H9 (cell line): ENCODE data around the gene CDKAL1. TPM values are rescaled to one million over a fixed set of nuclear protein-coding genes. Genes with fewer than 3 reads are reported as not detected.
"Not testable (repeated sequence)": the region's sequence is repeated elsewhere in the genome, so short reads cannot be mapped to it uniquely, and the experiment has no call there.

Source experiments
- DNase-seq: peaks from one replicate; pipeline ENCODE4 v3.0.0-alpha.2; 2017
- H2AFZ ChIP-seq: one replicate; pipeline ENCODE4 v1.6.1; 2013; ENCODE audit warnings: mild to moderate bottlenecking, low read length, control low read depth, moderate library complexity
- H2AK5ac ChIP-seq: 2 replicates; pipeline ENCODE4 v1.6.1; 2013; ENCODE audit warnings: low read length, control low read depth, mixed read lengths; ENCODE audit not compliant: insufficient read length
- H2BK120ac ChIP-seq: one replicate; pipeline ENCODE4 v1.6.1; 2013; ENCODE audit warnings: low read depth, mild to moderate bottlenecking, low read length, control low read depth, inconsistent platforms; ENCODE audit not compliant: poor library complexity, severe bottlenecking
- H2BK12ac ChIP-seq: 2 replicates; pipeline ENCODE4 v1.6.1; 2013; ENCODE audit warnings: low read length, control low read depth, mixed read lengths, low read depth; ENCODE audit not compliant: insufficient read length
- H2BK15ac ChIP-seq: 2 replicates; pipeline ENCODE4 v1.6.1; 2013; ENCODE audit warnings: low read depth, low read length, control low read depth
- H2BK20ac ChIP-seq: one replicate; pipeline ENCODE4 v1.6.1; 2013; ENCODE audit warnings: low read depth, mild to moderate bottlenecking, low read length, control low read depth, inconsistent platforms; ENCODE audit not compliant: poor library complexity, severe bottlenecking
- H2BK5ac ChIP-seq: 2 replicates; pipeline ENCODE4 v1.6.1; 2013; ENCODE audit warnings: low read length, control low read depth, mixed read lengths; ENCODE audit not compliant: insufficient read length
- H3K14ac ChIP-seq: 2 replicates; pipeline ENCODE4 v1.6.1; 2013; ENCODE audit warnings: low read length, control low read depth; ENCODE audit not compliant: insufficient read depth
- H3K18ac ChIP-seq: 2 replicates; pipeline ENCODE4 v1.6.1; 2013; ENCODE audit warnings: low read depth, mild to moderate bottlenecking, mixed read lengths, low read length, control low read depth; ENCODE audit not compliant: insufficient read length
- H3K23ac ChIP-seq: 2 replicates; pipeline ENCODE4 v1.6.1; 2013; ENCODE audit warnings: low read length, control low read depth, mixed read lengths, low read depth; ENCODE audit not compliant: insufficient read length
- H3K23me2 ChIP-seq: 2 replicates; pipeline ENCODE4 v1.6.1; 2013; ENCODE audit warnings: low read depth, mild to moderate bottlenecking, mixed read lengths, low read length, control low read depth; ENCODE audit not compliant: insufficient read length, poor library complexity, severe bottlenecking
- H3K27ac ChIP-seq: 2 replicates; pipeline ENCODE4 v1.5.1; 2013; ENCODE audit warnings: low read length, control low read depth, mixed read lengths, low read depth; ENCODE audit not compliant: insufficient read length
- H3K27me3 ChIP-seq: 2 replicates; pipeline ENCODE4 v1.6.1; 2013; ENCODE audit warnings: low read length, control low read depth, inconsistent platforms; ENCODE audit not compliant: insufficient read depth
- H3K4ac ChIP-seq: 2 replicates; pipeline ENCODE4 v1.6.1; 2013; ENCODE audit warnings: low read depth, mild to moderate bottlenecking, control low read depth, inconsistent platforms, low read length, moderate library complexity
- H3K4me1 ChIP-seq: 2 replicates; pipeline ENCODE4 v1.6.1; 2013; ENCODE audit warnings: low read length, control low read depth, inconsistent platforms; ENCODE audit not compliant: insufficient read depth
- H3K4me2 ChIP-seq: 2 replicates; pipeline ENCODE4 v1.6.1; 2013; ENCODE audit warnings: low read length, control low read depth, mixed read lengths; ENCODE audit not compliant: insufficient read length, insufficient read depth
- H3K56ac ChIP-seq: 2 replicates; pipeline ENCODE4 v1.6.1; 2013; ENCODE audit warnings: low read depth, mild to moderate bottlenecking, mixed read lengths, low read length, control low read depth; ENCODE audit not compliant: insufficient read length
- H3K79me1 ChIP-seq: 2 replicates; pipeline ENCODE4 v1.6.1; 2013; ENCODE audit warnings: low read depth, mild to moderate bottlenecking, moderate library complexity, low read length, control low read depth, inconsistent platforms; ENCODE audit not compliant: insufficient read depth, poor library complexity, severe bottlenecking
- H3K79me2 ChIP-seq: 2 replicates; pipeline ENCODE4 v1.6.1; 2013; ENCODE audit warnings: low read length, control low read depth, inconsistent platforms; ENCODE audit not compliant: insufficient read depth
- H3K9ac ChIP-seq: 2 replicates; pipeline ENCODE4 v1.6.1; 2013; ENCODE audit warnings: low read length, control low read depth, mixed read lengths; ENCODE audit not compliant: insufficient read length; ENCODE audit errors: extremely low read depth
- H3K9me3 ChIP-seq: one replicate; pipeline ENCODE4 v1.6.1; 2013; ENCODE audit warnings: low read depth, low read length, inconsistent platforms; ENCODE audit not compliant: control insufficient read depth
- H3T11ph ChIP-seq: one replicate; pipeline ENCODE4 v1.6.1; 2013; ENCODE audit warnings: mild to moderate bottlenecking, low read length, control low read depth, inconsistent platforms
- H4K20me1 ChIP-seq: one replicate; pipeline ENCODE4 v1.6.1; 2013; ENCODE audit not compliant: control insufficient read depth, insufficient read length, insufficient read depth
- H4K5ac ChIP-seq: 2 replicates; pipeline ENCODE4 v1.6.1; 2013; ENCODE audit warnings: low read depth, mild to moderate bottlenecking, mixed read lengths, low read length, control low read depth; ENCODE audit not compliant: insufficient read length
- H4K8ac ChIP-seq: replicated peaks from 2 replicates; pipeline ENCODE4 v1.6.1; 2013; ENCODE audit warnings: low read length, control low read depth, mixed read lengths, low read depth; ENCODE audit not compliant: insufficient read length
- H4K91ac ChIP-seq: 2 replicates; pipeline ENCODE4 v1.6.1; 2013; ENCODE audit warnings: low read depth, mild to moderate bottlenecking, moderate library complexity, mixed read lengths, low read length, control low read depth; ENCODE audit not compliant: insufficient read length
- H3K27ac Mint-ChIP-seq, 3 experiments: 2 replicates in 2 of 3; 3 replicates in 1 of 3; pipeline ENCODE4 v1.8.0; 2020 to 2021; ENCODE audit warnings: mixed read lengths in 3 of 3, mild to moderate bottlenecking in 1 of 3, moderate library complexity in 1 of 3
- H3K27me3 Mint-ChIP-seq: 2 replicates; pipeline ENCODE4 v1.8.0; 2021; ENCODE audit warnings: low read depth, mild to moderate bottlenecking, moderate library complexity, mixed read lengths
- H3K36me3 Mint-ChIP-seq, 3 experiments: 2 replicates in 2 of 3; 3 replicates in 1 of 3; pipeline ENCODE4 v1.8.0; 2020 to 2021; ENCODE audit warnings: low read depth in 3 of 3, mixed read lengths in 3 of 3; ENCODE audit not compliant: insufficient read depth in 1 of 3
- H3K4me1 Mint-ChIP-seq, 2 experiments: 2 replicates each; pipeline ENCODE4 v1.8.0; 2020; ENCODE audit warnings: mixed read lengths in 2 of 2
- H3K4me3 Mint-ChIP-seq, 2 experiments: 2 replicates in 1 of 2; 3 replicates in 1 of 2; pipeline ENCODE4 v1.8.0; 2020 to 2021; ENCODE audit warnings: mild to moderate bottlenecking in 2 of 2, mixed read lengths in 2 of 2, moderate library complexity in 1 of 2
- H3K9me3 Mint-ChIP-seq, 2 experiments: 2 replicates in 1 of 2; 3 replicates in 1 of 2; pipeline ENCODE4 v1.8.0; 2020; ENCODE audit warnings: mild to moderate bottlenecking in 2 of 2, mixed read lengths in 2 of 2, moderate library complexity in 1 of 2
- CTCF ChIP-seq: fragments of 200-600 bp; sonication (generic); conservative IDR thresholded peaks from 3 replicates; pipeline ENCODE4 v1.8.0; 2021; ENCODE audit warnings: antibody characterized with exemption, mild to moderate bottlenecking
- WGBS: extraction: QIAGEN DNeasy Blood & Tissue Kit; methylation state at CpG from one replicate; pipeline ENCODE4 v1.1.7; 2013; ENCODE audit warnings: missing lambda C conversion rate, low lambda C conversion rate, mixed read lengths; ENCODE audit not compliant: insufficient read length; ENCODE audit errors: extremely low coverage; 5-methylcytosine and 5-hydroxymethylcytosine counted together
- total RNA-seq: library from RNA; stranded (reverse); gene quantifications from 2 replicates; pipeline ENCODE4 v1.2.1, GENCODE V29; 2021

CDKAL1 gene
- total RNA-seq, 1 experiment from 2014 or later: 23.0 TPM

- H3K56ac ChIP-seq: no peak overlapping the region
- peaks cover 2% of the 10 kb centered on the region; the same call in 1 of the 2 replicates for H3K27me3 Mint-ChIP-seq
- H2AK5ac ChIP-seq: no peak overlapping the region
- H3K14ac ChIP-seq: no peak overlapping the region
- no peak overlapping the region for H2BK15ac ChIP-seq
- peaks cover 16 to 17% of the 10 kb centered on the region in 2 experiments for H3K4me1 Mint-ChIP-seq
- peaks cover 28 to 43% (median 42%) of the 10 kb centered on the region in 3 experiments for H3K36me3 Mint-ChIP-seq
- H3K79me1 ChIP-seq: no peaks in the 10 kb centered on the region
- H3K4me1 ChIP-seq: peaks cover 5% of the 10 kb centered on the region; the same call in 1 of the 2 replicates
- H3K9ac ChIP-seq: no peak overlapping the region
- no peaks in the 10 kb centered on the region for H3K9me3 ChIP-seq
- no peak for DNase-seq
- WGBS: no CpG with 5 or more reads among the region's 5 CpGs
- H3K4me2 ChIP-seq: no peak overlapping the region
- H4K8ac ChIP-seq: no peak overlapping the region
- H3K79me2 ChIP-seq: no peaks in the 10 kb centered on the region; the same call in 1 of the 2 replicates
- H3K27me3 ChIP-seq: no peaks in the 10 kb centered on the region
- no peak overlapping the region for H4K5ac ChIP-seq
- H4K20me1 ChIP-seq: no peaks in the 10 kb centered on the region
- H3K18ac ChIP-seq: no peak overlapping the region
- H3T11ph ChIP-seq: no peak overlapping the region
- no peaks in the 10 kb centered on the region for H3K23me2 ChIP-seq
- no peak overlapping the region for H2BK120ac ChIP-seq
- no peak for TF ChIP-seq CTCF
- no peak overlapping the region for H3K27ac ChIP-seq
- H4K91ac ChIP-seq: no peak overlapping the region
- no peak overlapping the region for H3K4me3 Mint-ChIP-seq
- no peak overlapping the region for H3K4ac ChIP-seq
- H3K27ac Mint-ChIP-seq: peak overlapping the region in 1 of 3 experiments; percentile 50; a peak in 1 of 7 replicates
- peaks cover 17 to 20% of the 10 kb centered on the region in 2 experiments; a peak in 4 of 5 replicates for H3K9me3 Mint-ChIP-seq
- H2BK20ac ChIP-seq: no peak overlapping the region
- no peak overlapping the region for H2BK5ac ChIP-seq
- no peak overlapping the region for H3K23ac ChIP-seq
- no peak overlapping the region for H2BK12ac ChIP-seq
- no peak overlapping the region for H2AFZ ChIP-seq
Measured at GRCh38 chr6:20589266-20589665, 55.0 kb downstream of the CDKAL1 start.

GRCh38 chr6:20590476-20590875, 56.2 kb downstream of the CDKAL1 start:
- not testable (repeated sequence) for H2AFZ ChIP-seq, H4K5ac ChIP-seq, H3K79me2 ChIP-seq, H3K4me1 Mint-ChIP-seq, H3K23ac ChIP-seq, H3K18ac ChIP-seq, H3K9me3 ChIP-seq, H3K79me1 ChIP-seq, H2BK15ac ChIP-seq, H3K56ac ChIP-seq, H3K4me2 ChIP-seq, H2BK120ac ChIP-seq, H3K23me2 ChIP-seq, H3K4me1 ChIP-seq, H3K27ac ChIP-seq, H2BK20ac ChIP-seq, H3K14ac ChIP-seq, H3K27me3 ChIP-seq, H3K27ac Mint-ChIP-seq, H3K9ac ChIP-seq, H4K91ac ChIP-seq, H4K20me1 ChIP-seq, H3K4ac ChIP-seq, H2BK5ac ChIP-seq, DNase-seq, H3K4me3 Mint-ChIP-seq, H3T11ph ChIP-seq, H4K8ac ChIP-seq, H2BK12ac ChIP-seq, H2AK5ac ChIP-seq, H3K27me3 Mint-ChIP-seq
- WGBS: no CpG with 5 or more reads among the region's 3 CpGs
- Mint-ChIP-seq H3K36me3 (peaks cover 34 to 48% (median 45%) of the 10 kb centered on the region in 3 experiments), H3K9me3 (peaks cover 17 to 23% of the 10 kb centered on the region in 2 experiments; a peak in 4 of 5 replicates)
